ENCODE results near the gene SVBP.

GRCh38 chr1:42860339-42861013, 43.3 kb upstream of the SVBP start:
- TF ChIP-seq PATZ1 (CRISPR knock-in tag; IDR thresholded peaks at IDR 0.05; ENCODE audit: borderline replicate concordance) (no peak), CREB5 (CRISPR knock-in tag; IDR thresholded peaks at IDR 0.05; ENCODE audit: low read depth) (no peak), TOX (CRISPR knock-in tag; IDR thresholded peaks at IDR 0.05; ENCODE audit: borderline replicate concordance) (no peak), ZFP30 (CRISPR knock-in tag; IDR thresholded peaks at IDR 0.05) (no peak), ZC3H10 (CRISPR knock-in tag; IDR thresholded peaks at IDR 0.05) (no peak), TSHZ2 (CRISPR knock-in tag; IDR thresholded peaks at IDR 0.05) (no peak)
